Measurements from ENCODE around the gene TOR4A. TPM values are rescaled to one million over a fixed set of nuclear protein-coding genes. Genes with fewer than 3 reads are reported as not detected.

The TOR4A gene
- total RNA-seq, 1 donor from 2014 or later: 8.0 TPM

- TF ChIP-seq CTCF (IDR thresholded peaks at IDR 0.05; ENCODE audit: unreplicated experiment): no peak
- Mint-ChIP-seq H3K9me3 (ENCODE audit: low read depth) (no peaks in the 10 kb centered on the region), H3K27ac (peak within 1 kb of the TSS; percentile 84), H3K27me3 (no peaks in the 10 kb centered on the region), H3K4me3 (ENCODE audit: low read depth) (peak within 1 kb of the TSS; percentile 90), H3K36me3 (ENCODE audit: insufficient read depth) (no peaks in the 10 kb centered on the region), H3K4me1 (ENCODE audit: low read depth) (peaks cover 36% of the 10 kb centered on the region)
- peak; percentile 90 for DNase-seq (ENCODE audit: low spot score, unreplicated experiment)
Observed at GRCh38 chr9:137302118-137302448, 24.6 kb downstream of the TOR4A start, which contains the start of gene NRARP. TSS of gene NRARP (minus strand) at chr9:137302271. CDS start at chr9:137301928, 343 bp downstream.

GRCh38 chr9:137302449-137303150, 25.1 kb downstream of the TOR4A start:
- Mint-ChIP-seq H3K9me3 (ENCODE audit: low read depth) (no peaks in the 10 kb centered on the region), H3K4me3 (ENCODE audit: low read depth) (no peak overlapping the region), H3K27ac (peak overlapping the region; percentile 69), H3K4me1 (ENCODE audit: low read depth) (peaks cover 36% of the 10 kb centered on the region), H3K27me3 (no peaks in the 10 kb centered on the region), H3K36me3 (ENCODE audit: insufficient read depth) (no peaks in the 10 kb centered on the region)
- TF ChIP-seq CTCF (IDR thresholded peaks at IDR 0.05; ENCODE audit: unreplicated experiment): peak; percentile 83
- peak; percentile 82 for DNase-seq (ENCODE audit: low spot score, unreplicated experiment)

GRCh38 chr9:137303151-137303892, 25.8 kb downstream of the TOR4A start:
- Mint-ChIP-seq H3K36me3 (ENCODE audit: insufficient read depth) (no peaks in the 10 kb centered on the region), H3K9me3 (ENCODE audit: low read depth) (no peaks in the 10 kb centered on the region), H3K27me3 (no peaks in the 10 kb centered on the region), H3K4me3 (ENCODE audit: low read depth) (peak overlapping the region; percentile 31), H3K27ac (peak overlapping the region; percentile 69), H3K4me1 (ENCODE audit: low read depth) (peaks cover 36% of the 10 kb centered on the region)
- peak; percentile 13 for DNase-seq (ENCODE audit: low spot score, unreplicated experiment)
- no peak for TF ChIP-seq CTCF (IDR thresholded peaks at IDR 0.05; ENCODE audit: unreplicated experiment)

- no peak overlapping the region for H3K27ac Mint-ChIP-seq
- no peaks in the 10 kb centered on the region for H3K36me3 Mint-ChIP-seq (ENCODE audit: insufficient read depth)
- H3K4me1 Mint-ChIP-seq (ENCODE audit: low read depth): peaks cover 34% of the 10 kb centered on the region
- no peak overlapping the region for H3K4me3 Mint-ChIP-seq (ENCODE audit: low read depth)
- peak; percentile 12 for DNase-seq (ENCODE audit: low spot score, unreplicated experiment)
- TF ChIP-seq CTCF (IDR thresholded peaks at IDR 0.05; ENCODE audit: unreplicated experiment): no peak
- H3K27me3 Mint-ChIP-seq: no peaks in the 10 kb centered on the region
- no peaks in the 10 kb centered on the region for H3K9me3 Mint-ChIP-seq (ENCODE audit: low read depth)
Observed at GRCh38 chr9:137303893-137304382, 26.4 kb downstream of the TOR4A start.

GRCh38 chr9:137304383-137305059, 27.0 kb downstream of the TOR4A start:
- Mint-ChIP-seq H3K4me1 (ENCODE audit: low read depth) (peaks cover 29% of the 10 kb centered on the region), H3K27ac (no peak overlapping the region), H3K27me3 (no peaks in the 10 kb centered on the region), H3K9me3 (ENCODE audit: low read depth) (no peaks in the 10 kb centered on the region), H3K36me3 (ENCODE audit: insufficient read depth) (no peaks in the 10 kb centered on the region), H3K4me3 (ENCODE audit: low read depth) (no peak overlapping the region)
- DNase-seq (ENCODE audit: low spot score, unreplicated experiment): peak; percentile 12
- peak; percentile 32 for TF ChIP-seq CTCF (IDR thresholded peaks at IDR 0.05; ENCODE audit: unreplicated experiment)
